Subcutaneous abdominal adipose tissue (tissue), 5 donors: ENCODE data around the gene ESAM.
A peak's percentile ranks its signal among the peaks of the same experiment; 100 is the strongest.

Source experiments
- H3K27ac ChIP-seq: one replicate; pipeline ENCODE4 v1.7.0; 2013; ENCODE audit warnings: low read depth, mild to moderate bottlenecking, inconsistent platforms, low read length, moderate library complexity
- H3K27me3 ChIP-seq, 5 donors: one replicate each; pipeline ENCODE4 v1.7.0; 2013; ENCODE audit warnings: low read length in 5 of 5, inconsistent platforms in 1 of 5; ENCODE audit not compliant: control insufficient read depth in 5 of 5, insufficient read depth in 4 of 5
- H3K36me3 ChIP-seq, 5 donors: one replicate each; pipeline ENCODE4 v1.7.0; 2013; ENCODE audit warnings: low read length in 5 of 5; ENCODE audit not compliant: control insufficient read depth in 5 of 5, insufficient read depth in 5 of 5
- H3K4me1 ChIP-seq, 5 donors: one replicate each; pipeline ENCODE4 v1.7.0; 2013; ENCODE audit warnings: low read length in 5 of 5, mild to moderate bottlenecking in 3 of 5, moderate library complexity in 1 of 5; ENCODE audit not compliant: control insufficient read depth in 5 of 5, insufficient read depth in 5 of 5
- H3K4me3 ChIP-seq, 5 donors: one replicate each; pipeline ENCODE4 v1.7.0; 2013; ENCODE audit warnings: low read length in 5 of 5, low read depth in 1 of 5
- H3K9ac ChIP-seq, 5 donors: one replicate each; pipeline ENCODE4 v1.7.0; 2013; ENCODE audit warnings: low read length in 5 of 5, mild to moderate bottlenecking in 4 of 5, moderate library complexity in 3 of 5
- H3K9me3 ChIP-seq, 5 donors: one replicate each; pipeline ENCODE4 v1.7.0; 2013; ENCODE audit warnings: low read length in 5 of 5; ENCODE audit not compliant: control insufficient read depth in 5 of 5
- donor health status: healthy.
- donor health status: healthy.
- donor health status: healthy.
- donor health status: healthy.
- donor health status: healthy.

Gene ESAM

GRCh38 chr11:124724979-124725718, 36.9 kb downstream of the ESAM start:
- no peak overlapping the region for H3K27ac ChIP-seq
- H3K27me3 ChIP-seq, result peaks cover 3 to 44% (median 21%) of the 10 kb centered on the region in 5 donors
- peaks cover 0 to 15% (median 12%) of the 10 kb centered on the region in 5 donors for H3K4me1 ChIP-seq
- H3K36me3 ChIP-seq, result no peaks in the 10 kb centered on the region
- no peak overlapping the region for H3K4me3 ChIP-seq
- no peak overlapping the region for H3K9ac ChIP-seq
- no peaks in the 10 kb centered on the region for H3K9me3 ChIP-seq

- no peak overlapping the region for H3K27ac ChIP-seq
Observed at GRCh38 chr11:124722176-124722575, 39.9 kb downstream of the ESAM start.

GRCh38 chr11:124719534-124719933, 42.6 kb downstream of the ESAM start:
- H3K27ac ChIP-seq, result no peak overlapping the region
- no peaks in the 10 kb centered on the region for H3K36me3 ChIP-seq
- H3K9me3 ChIP-seq, result no peaks in the 10 kb centered on the region
- peaks cover 2 to 17% (median 16%) of the 10 kb centered on the region in 5 donors for H3K4me1 ChIP-seq
- no peak overlapping the region for H3K4me3 ChIP-seq
- H3K27me3 ChIP-seq, result peaks cover 27 to 64% (median 47%) of the 10 kb centered on the region in 5 donors
- no peak overlapping the region for H3K9ac ChIP-seq

More at GRCh38 chr11:124722176-124722575, 39.9 kb downstream of the ESAM start:
- no peak overlapping the region for H3K4me3 ChIP-seq
- H3K27me3 ChIP-seq, result peaks cover 21 to 72% (median 43%) of the 10 kb centered on the region in 5 donors
- no peak overlapping the region for H3K9ac ChIP-seq
- H3K36me3 ChIP-seq, result no peaks in the 10 kb centered on the region
- no peaks in the 10 kb centered on the region for H3K9me3 ChIP-seq
- peaks cover 3 to 32% (median 28%) of the 10 kb centered on the region in 5 donors for H3K4me1 ChIP-seq

GRCh38 chr11:124718801-124719200, 43.3 kb downstream of the ESAM start:
- H3K27ac ChIP-seq, result no peak overlapping the region
- no peak overlapping the region for H3K4me3 ChIP-seq

GRCh38 chr11:124717786-124718651, 44.1 kb downstream of the ESAM start:
- H3K9me3 ChIP-seq, result no peaks in the 10 kb centered on the region
- H3K36me3 ChIP-seq, result no peaks in the 10 kb centered on the region
- peaks cover 2 to 17% (median 16%) of the 10 kb centered on the region in 5 donors for H3K4me1 ChIP-seq
- no peak overlapping the region for H3K27ac ChIP-seq
- H3K4me3 ChIP-seq, result peak overlapping the region; percentile 22 to 62 (median 59)
- peak overlapping the region in 3 of 5 donors; percentile 6 to 54 (median 31) for H3K9ac ChIP-seq
- H3K27me3 ChIP-seq, result peaks cover 25 to 54% (median 37%) of the 10 kb centered on the region in 5 donors

More at GRCh38 chr11:124718801-124719200, 43.3 kb downstream of the ESAM start:
- Histone ChIP-seq H3K9me3 (no peaks in the 10 kb centered on the region), H3K9ac (no peak overlapping the region), H3K36me3 (no peaks in the 10 kb centered on the region), H3K4me1 (peaks cover 2 to 17% (median 16%) of the 10 kb centered on the region in 5 donors), H3K27me3 (peaks cover 27 to 60% (median 44%) of the 10 kb centered on the region in 5 donors)

GRCh38 chr11:124717421-124717785, 44.7 kb downstream of the ESAM start:
- Histone ChIP-seq H3K4me3 (peak overlapping the region in 4 of 5 donors; percentile 45 to 62 (median 59)), H3K4me1 (peaks cover 2 to 17% (median 16%) of the 10 kb centered on the region in 5 donors), H3K9me3 (no peaks in the 10 kb centered on the region), H3K9ac (peak overlapping the region in 2 of 5 donors; percentile 6 to 31), H3K27ac (no peak overlapping the region), H3K27me3 (peaks cover 25 to 49% (median 35%) of the 10 kb centered on the region in 5 donors), H3K36me3 (no peaks in the 10 kb centered on the region)

- peaks cover 19 to 43% (median 35%) of the 10 kb centered on the region in 5 donors for H3K27me3 ChIP-seq
- no peak overlapping the region for H3K9ac ChIP-seq
- H3K4me3 ChIP-seq, result no peak overlapping the region
- peaks cover 2 to 17% (median 16%) of the 10 kb centered on the region in 5 donors for H3K4me1 ChIP-seq
- no peaks in the 10 kb centered on the region for H3K36me3 ChIP-seq
- H3K27ac ChIP-seq, result no peak overlapping the region
- H3K9me3 ChIP-seq, result no peaks in the 10 kb centered on the region
Observed at GRCh38 chr11:124716591-124716990, 45.5 kb downstream of the ESAM start.

GRCh38 chr11:124712392-124712791, 49.7 kb downstream of the ESAM start:
- no peak overlapping the region for H3K9ac ChIP-seq
- H3K4me1 ChIP-seq, result peaks cover 0 to 2% (median under 1%) of the 10 kb centered on the region in 5 donors
- H3K4me3 ChIP-seq, result no peak overlapping the region

GRCh38 chr11:124707829-124708228, 54.3 kb downstream of the ESAM start:
- Histone ChIP-seq H3K9me3 (peaks cover 0 to 11% (median 9%) of the 10 kb centered on the region in 5 donors), H3K4me1 (no peaks in the 10 kb centered on the region), H3K27me3 (peaks cover 0 to 2% (median 0%) of the 10 kb centered on the region in 5 donors), H3K4me3 (no peak overlapping the region), H3K9ac (no peak overlapping the region), H3K27ac (no peak overlapping the region), H3K36me3 (no peaks in the 10 kb centered on the region)

More at GRCh38 chr11:124712392-124712791, 49.7 kb downstream of the ESAM start:
- Histone ChIP-seq H3K27me3 (peaks cover 3 to 15% (median 8%) of the 10 kb centered on the region in 5 donors), H3K36me3 (no peaks in the 10 kb centered on the region), H3K9me3 (peaks cover 0 to 11% (median 9%) of the 10 kb centered on the region in 5 donors), H3K27ac (no peak overlapping the region)
